IMR-90 (cell line): ENCODE measurements around the gene ZRANB3. TPM values are rescaled to one million over a fixed set of nuclear protein-coding genes. Genes with fewer than 3 reads are reported as not detected.

Source experiments
- ATAC-seq: fragments of 200-7000 bp; cut with Tn5 transposase; 2 replicates; pipeline ENCODE4 v1.9.1; 2020; ENCODE audit warnings: low read depth, mild to moderate bottlenecking, moderate library complexity
- BruUV-seq: library from RNA; stranded (reverse); fragments of 400-500 nt; replicated peaks from 2 replicates; lab custom pipeline; 2021; lab: Mats Ljungman, UMichigan
- CTCF ChIA-PET: fragments of 300-600 bp; formaldehyde crosslinking; extraction: SDS; loops from one replicate; lab custom pipeline; 2021; ENCODE audit warnings: antibody characterized with exemption; lab: Yijun Ruan, JAX
- POLR2A ChIA-PET: fragments of 300-600 bp; sonication (Branson Sonifier 250); formaldehyde crosslinking; loops from one replicate; lab custom pipeline; 2022; ENCODE audit warnings: antibody characterized with exemption; ENCODE audit not compliant: unreplicated experiment; lab: Charles Lee
- DNase-seq: peaks from one replicate; pipeline ENCODE4 v3.0.0; 2013
- H2AFZ ChIP-seq: replicated peaks from 2 replicates; pipeline ENCODE3; 2013; ENCODE audit warnings: low read length, mild to moderate bottlenecking; ENCODE audit not compliant: poor library complexity
- H2AK5ac ChIP-seq: 2 replicates; pipeline ENCODE4 v1.6.1; 2013; ENCODE audit warnings: low read depth, low read length, inconsistent platforms
- H2AK9ac ChIP-seq: replicated peaks from 2 replicates; pipeline ENCODE3; 2013; ENCODE audit warnings: mild to moderate bottlenecking, low read depth, low read length, moderate library complexity; ENCODE audit not compliant: poor library complexity
- H2BK120ac ChIP-seq: 2 replicates; pipeline ENCODE4 v1.6.1; 2013; ENCODE audit warnings: low read depth, low read length, inconsistent platforms
- H2BK15ac ChIP-seq: 3 replicates; pipeline ENCODE4 v1.6.1; 2013; ENCODE audit warnings: low read depth, low read length, inconsistent platforms
- H2BK20ac ChIP-seq: 2 replicates; pipeline ENCODE4 v1.6.1; 2013; ENCODE audit warnings: low read depth, mild to moderate bottlenecking, inconsistent platforms, low read length, moderate library complexity
- H2BK5ac ChIP-seq: 2 replicates; pipeline ENCODE4 v1.6.1; 2013; ENCODE audit warnings: mild to moderate bottlenecking, low read depth, low read length, inconsistent platforms; ENCODE audit not compliant: poor library complexity, severe bottlenecking
- H3K14ac ChIP-seq: replicated peaks from 2 replicates; pipeline ENCODE4 v1.6.1; 2013; ENCODE audit warnings: low read depth, low read length, inconsistent platforms
- H3K18ac ChIP-seq: 2 replicates; pipeline ENCODE4 v1.6.1; 2013; ENCODE audit warnings: low read depth, low read length, control low read depth
- H3K23ac ChIP-seq: 2 replicates; pipeline ENCODE4 v1.6.1; 2013; ENCODE audit warnings: low read depth, low read length, inconsistent platforms
- H3K27ac ChIP-seq: 2 replicates; pipeline ENCODE4 v1.5.1; 2013; ENCODE audit warnings: mild to moderate bottlenecking, control low read depth, low read length; ENCODE audit not compliant: insufficient read depth
- H3K27me3 ChIP-seq: 2 replicates; pipeline ENCODE4 v1.6.1; 2013; ENCODE audit warnings: low read length; ENCODE audit not compliant: control insufficient read depth, insufficient read depth
- H3K36me3 ChIP-seq: 2 replicates; pipeline ENCODE4 v1.6.1; 2013; ENCODE audit warnings: low read length, mixed read lengths; ENCODE audit not compliant: control insufficient read depth, insufficient read depth
- H3K4ac ChIP-seq: 2 replicates; pipeline ENCODE4 v1.6.1; 2013; ENCODE audit warnings: low read depth, low read length, inconsistent platforms
- H3K4me1 ChIP-seq: 2 replicates; pipeline ENCODE4 v1.6.1; 2013; ENCODE audit warnings: low read length, mixed read lengths; ENCODE audit not compliant: control insufficient read depth, insufficient read depth
- H3K4me2 ChIP-seq: 2 replicates; pipeline ENCODE4 v1.6.1; 2013; ENCODE audit warnings: low read depth, mild to moderate bottlenecking, control low read depth, low read length, moderate library complexity
- H3K4me3 ChIP-seq: 2 replicates; pipeline ENCODE4 v1.5.1; 2013; ENCODE audit warnings: low read depth, mild to moderate bottlenecking, control low read depth, low read length, moderate library complexity; ENCODE audit not compliant: insufficient read depth
- H3K56ac ChIP-seq: 2 replicates; pipeline ENCODE4 v1.6.1; 2013; ENCODE audit warnings: low read length, inconsistent platforms; ENCODE audit not compliant: insufficient read depth; ENCODE audit errors: extremely low read depth
- H3K79me1 ChIP-seq, 2 experiments: 2 replicates each; pipeline ENCODE4 v1.6.1; 2013; ENCODE audit warnings: low read length in 2 of 2, inconsistent platforms in 1 of 2, low read depth in 1 of 2
- H3K9ac ChIP-seq: 2 replicates; pipeline ENCODE4 v1.6.1; 2013; ENCODE audit warnings: low read depth, low read length, control low read depth
- H3K9me1 ChIP-seq: 2 replicates; pipeline ENCODE4 v1.6.1; 2013; ENCODE audit warnings: low read length, inconsistent platforms; ENCODE audit not compliant: insufficient read depth
- H3K9me3 ChIP-seq: 2 replicates; pipeline ENCODE4 v1.6.1; 2013; ENCODE audit warnings: low read length; ENCODE audit not compliant: control insufficient read depth, insufficient read depth
- H4K20me1 ChIP-seq: 2 replicates; pipeline ENCODE4 v1.6.1; 2013; ENCODE audit warnings: low read length, inconsistent platforms; ENCODE audit not compliant: insufficient read depth
- H4K5ac ChIP-seq: 2 replicates; pipeline ENCODE4 v1.6.1; 2013; ENCODE audit warnings: mild to moderate bottlenecking, low read depth, low read length, control low read depth
- H4K8ac ChIP-seq, 2 experiments: 2 replicates each; pipeline ENCODE4 v1.6.1; 2013; ENCODE audit warnings: low read depth in 2 of 2, low read length in 2 of 2, control low read depth in 1 of 2, inconsistent platforms in 1 of 2
- H4K91ac ChIP-seq: 2 replicates; pipeline ENCODE4 v1.6.1; 2013; ENCODE audit warnings: low read depth, low read length, inconsistent platforms; ENCODE audit not compliant: insufficient read depth
- BHLHE40 ChIP-seq: fragments of 150-350 bp; IDR thresholded peaks from 2 replicates; pipeline ENCODE4 v1.6.1; 2016; ENCODE audit warnings: mild to moderate bottlenecking, low read depth, low read length
- CEBPB ChIP-seq: IDR thresholded peaks from 2 replicates; pipeline ENCODE4 v1.6.1; 2012; ENCODE audit warnings: low read depth, low read length, improper control_type of control experiment
- CHD1 ChIP-seq: IDR thresholded peaks from 2 replicates; pipeline ENCODE4 v1.6.1; 2012; ENCODE audit warnings: low read depth, low read length, improper control_type of control experiment
- FOS ChIP-seq: fragments of 150-350 bp; IDR thresholded peaks from 2 replicates; pipeline ENCODE4 v1.6.1; 2016; ENCODE audit warnings: low read depth, low read length
- MAFK ChIP-seq: IDR thresholded peaks from 2 replicates; pipeline ENCODE4 v1.6.1; 2012; ENCODE audit warnings: low read depth, low read length, improper control_type of control experiment
- MAZ ChIP-seq: IDR thresholded peaks from 2 replicates; pipeline ENCODE4 v1.6.1; 2012; ENCODE audit warnings: low read depth, mild to moderate bottlenecking, low read length, improper control_type of control experiment, moderate library complexity, borderline replicate concordance
- MXI1 ChIP-seq: IDR thresholded peaks from 2 replicates; pipeline ENCODE4 v1.6.1; 2012; ENCODE audit warnings: low read depth, mild to moderate bottlenecking, low read length, moderate library complexity, borderline replicate concordance
- NFE2L2 ChIP-seq: fragments of 150-350 bp; IDR thresholded peaks from 2 replicates; pipeline ENCODE4 v1.6.1; 2016; ENCODE audit warnings: low read depth, mild to moderate bottlenecking, low read length
- POLR2A ChIP-seq: IDR thresholded peaks from 2 replicates; pipeline ENCODE4 v1.6.1; 2012; ENCODE audit warnings: mild to moderate bottlenecking, low read depth, low read length
- RAD21 ChIP-seq: IDR thresholded peaks from 2 replicates; pipeline ENCODE4 v1.6.1; 2012; ENCODE audit warnings: low read length, improper control_type of control experiment
- RCOR1 ChIP-seq: IDR thresholded peaks from 2 replicates; pipeline ENCODE4 v1.6.1; 2012; ENCODE audit warnings: mild to moderate bottlenecking, low read length, improper control_type of control experiment; ENCODE audit not compliant: insufficient replicate concordance
- RFX5 ChIP-seq: IDR thresholded peaks from 2 replicates; pipeline ENCODE4 v1.8.0; 2012; ENCODE audit warnings: low read depth, mild to moderate bottlenecking, low read length, moderate library complexity
- SMC3 ChIP-seq: fragments of 150-350 bp; IDR thresholded peaks from 2 replicates; pipeline ENCODE4 v1.6.1; 2016; ENCODE audit warnings: low read depth, mild to moderate bottlenecking, antibody characterized with exemption, low read length, moderate library complexity
- WGBS, 2 experiments: methylation state at CpG; one replicate each; pipeline versions ENCODE4 v1.1.5 to v1.1.7; 2013; ENCODE audit warnings: missing lambda C conversion rate in 2 of 2; ENCODE audit not compliant: insufficient read length in 1 of 2; ENCODE audit errors: extremely low coverage in 2 of 2; 5-methylcytosine and 5-hydroxymethylcytosine counted together
- dilution Hi-C: fragments of 300-500 bp; cut with HindIII; formaldehyde crosslinking; loops from one replicate; pipeline ENCODE4 v1.14.3; 2018; ENCODE audit warnings: low sequenced_read_pairs; ENCODE audit not compliant: unreplicated experiment
- in situ Hi-C: fragments of 300-500 bp; cut with MboI; formaldehyde crosslinking; loops from 3 replicates; pipeline ENCODE4 v1.14.3; 2019; ENCODE audit warnings: low sequenced_read_pairs, inconsistent platforms, mixed read lengths
- intact Hi-C: fragments of 100-400 bp; cut with micrococcal nuclease; formaldehyde crosslinking; loops from 2 replicates; pipeline ENCODE4 v1.10.0; 2022
- polyA plus RNA-seq, 3 experiments: library from polyadenylated mRNA; depleted of rRNA; stranded (reverse); fragments of >200 nt; gene quantifications; 2 replicates each; pipeline ENCODE4 v1.2.3, GENCODE V29; 2012; ENCODE audit warnings: low replicate concordance in 1 of 3
- total RNA-seq: library from RNA; depleted of rRNA; stranded (reverse); fragments of >200 nt; gene quantifications from 2 replicates; pipeline ENCODE4 v1.2.3, GENCODE V29; 2012
- TF ChIP-seq, protein P1 (sequence below): conservative IDR thresholded peaks from 2 replicates; pipeline ENCODE4 v1.5.1; 2012; ENCODE audit warnings: mild to moderate bottlenecking, low read depth, low read length, improper control_type of control experiment
- TF ChIP-seq, protein P2 (sequence below): fragments of 150-350 bp; IDR thresholded peaks from 2 replicates; pipeline ENCODE4 v1.6.1; 2017; ENCODE audit warnings: mild to moderate bottlenecking, antibody characterized with exemption, low read length, low read depth
- TF ChIP-seq, protein P3 (sequence below): fragments of 150-350 bp; IDR thresholded peaks from 2 replicates; pipeline ENCODE4 v1.6.1; 2016; ENCODE audit warnings: low read depth, mild to moderate bottlenecking, low read length, moderate library complexity, borderline replicate concordance

The ZRANB3 gene
- total and polyA plus RNA-seq, 2 of the 4 experiments (the other 2 are of a cell fraction), result 3.4 to 9.3 TPM

DNA sequence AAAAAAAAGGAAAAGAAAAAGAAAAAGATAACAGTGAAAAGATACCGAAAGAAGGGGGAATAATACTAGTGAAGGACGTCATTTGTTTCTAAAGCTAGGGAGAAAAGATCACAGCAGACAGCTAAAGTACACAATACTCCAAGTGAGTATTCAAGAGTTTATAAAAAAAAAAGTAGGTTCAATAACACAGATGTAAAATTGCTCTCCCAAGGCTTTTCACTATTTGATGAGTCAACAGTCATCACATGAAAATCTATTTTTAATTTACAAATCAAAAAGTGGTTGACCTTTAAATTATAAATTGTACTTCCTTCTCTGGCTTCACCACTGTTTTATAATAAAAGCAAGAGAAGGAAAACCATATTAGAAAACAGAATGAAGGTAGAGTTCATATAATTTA is 144.0 kb downstream of the ZRANB3 start:
- Histone ChIP-seq H3K4me1 (no peaks in the 10 kb centered on the region), H3K14ac (no peak overlapping the region), H3K4me2 (no peak overlapping the region), H3K9me3 (no peaks in the 10 kb centered on the region), H3K56ac (no peak overlapping the region), H3K36me3 (no peaks in the 10 kb centered on the region), H4K5ac (no peak overlapping the region), H2BK20ac (no peak overlapping the region), H2BK5ac (no peak overlapping the region), H2BK15ac (no peak overlapping the region), H4K91ac (no peak overlapping the region), H3K4ac (no peak overlapping the region), H2AK5ac (no peak overlapping the region), H3K27me3 (no peaks in the 10 kb centered on the region), H2AK9ac (no peak overlapping the region), H3K79me1 (no peaks in the 10 kb centered on the region), H3K27ac (no peak overlapping the region), H3K18ac (no peak overlapping the region), H2BK120ac (no peak overlapping the region), H2AFZ (no peak overlapping the region), H3K9ac (no peak overlapping the region), H3K4me3 (no peak overlapping the region), H3K9me1 (no peaks in the 10 kb centered on the region), H4K20me1 (no peaks in the 10 kb centered on the region), H3K23ac (no peak overlapping the region), H4K8ac (no peak overlapping the region)
- CTCF ChIA-PET, result no interaction called here
- in situ Hi-C loops, result no loop called here
- DNase-seq (peak; percentile 17), ATAC-seq (no peak)
- intact Hi-C loops, result no loop called here
- dilution Hi-C loops, result no loop called here
- POLR2A ChIA-PET, result no interaction called here
- no CpG with 5 or more reads among the region's 2 CpGs for WGBS, 2 experiments
- TF ChIP-seq, protein P1, sequence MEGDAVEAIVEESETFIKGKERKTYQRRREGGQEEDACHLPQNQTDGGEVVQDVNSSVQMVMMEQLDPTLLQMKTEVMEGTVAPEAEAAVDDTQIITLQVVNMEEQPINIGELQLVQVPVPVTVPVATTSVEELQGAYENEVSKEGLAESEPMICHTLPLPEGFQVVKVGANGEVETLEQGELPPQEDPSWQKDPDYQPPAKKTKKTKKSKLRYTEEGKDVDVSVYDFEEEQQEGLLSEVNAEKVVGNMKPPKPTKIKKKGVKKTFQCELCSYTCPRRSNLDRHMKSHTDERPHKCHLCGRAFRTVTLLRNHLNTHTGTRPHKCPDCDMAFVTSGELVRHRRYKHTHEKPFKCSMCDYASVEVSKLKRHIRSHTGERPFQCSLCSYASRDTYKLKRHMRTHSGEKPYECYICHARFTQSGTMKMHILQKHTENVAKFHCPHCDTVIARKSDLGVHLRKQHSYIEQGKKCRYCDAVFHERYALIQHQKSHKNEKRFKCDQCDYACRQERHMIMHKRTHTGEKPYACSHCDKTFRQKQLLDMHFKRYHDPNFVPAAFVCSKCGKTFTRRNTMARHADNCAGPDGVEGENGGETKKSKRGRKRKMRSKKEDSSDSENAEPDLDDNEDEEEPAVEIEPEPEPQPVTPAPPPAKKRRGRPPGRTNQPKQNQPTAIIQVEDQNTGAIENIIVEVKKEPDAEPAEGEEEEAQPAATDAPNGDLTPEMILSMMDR, result no peak
- TF ChIP-seq NFE2L2, result no peak
- TF ChIP-seq BHLHE40, result no peak
- no peak for TF ChIP-seq MXI1
- no peak for TF ChIP-seq MAFK
- TF ChIP-seq RCOR1, result no peak
- no peak for TF ChIP-seq POLR2A
- TF ChIP-seq, protein P2, sequence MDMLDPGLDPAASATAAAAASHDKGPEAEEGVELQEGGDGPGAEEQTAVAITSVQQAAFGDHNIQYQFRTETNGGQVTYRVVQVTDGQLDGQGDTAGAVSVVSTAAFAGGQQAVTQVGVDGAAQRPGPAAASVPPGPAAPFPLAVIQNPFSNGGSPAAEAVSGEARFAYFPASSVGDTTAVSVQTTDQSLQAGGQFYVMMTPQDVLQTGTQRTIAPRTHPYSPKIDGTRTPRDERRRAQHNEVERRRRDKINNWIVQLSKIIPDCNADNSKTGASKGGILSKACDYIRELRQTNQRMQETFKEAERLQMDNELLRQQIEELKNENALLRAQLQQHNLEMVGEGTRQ, result no peak
- no peak for TF ChIP-seq MAZ
- no peak for TF ChIP-seq CEBPB
- TF ChIP-seq SMC3, result no peak
- TF ChIP-seq RFX5, result no peak
- no peak for TF ChIP-seq RAD21
- TF ChIP-seq, protein P3, sequence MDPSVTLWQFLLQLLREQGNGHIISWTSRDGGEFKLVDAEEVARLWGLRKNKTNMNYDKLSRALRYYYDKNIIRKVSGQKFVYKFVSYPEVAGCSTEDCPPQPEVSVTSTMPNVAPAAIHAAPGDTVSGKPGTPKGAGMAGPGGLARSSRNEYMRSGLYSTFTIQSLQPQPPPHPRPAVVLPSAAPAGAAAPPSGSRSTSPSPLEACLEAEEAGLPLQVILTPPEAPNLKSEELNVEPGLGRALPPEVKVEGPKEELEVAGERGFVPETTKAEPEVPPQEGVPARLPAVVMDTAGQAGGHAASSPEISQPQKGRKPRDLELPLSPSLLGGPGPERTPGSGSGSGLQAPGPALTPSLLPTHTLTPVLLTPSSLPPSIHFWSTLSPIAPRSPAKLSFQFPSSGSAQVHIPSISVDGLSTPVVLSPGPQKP, result no peak
- no peak for TF ChIP-seq FOS
- no peak for TF ChIP-seq CHD1
- no TSS peak for BruUV-seq
